Measurements from ENCODE around the gene ABHD17C. TPM values are rescaled to one million over a fixed set of nuclear protein-coding genes. Genes with fewer than 3 reads are reported as not detected.

ABHD17C gene
- total and polyA plus RNA-seq, 2 donors from 2014 or later = 18.8 to 20.6 TPM

- intact Hi-C loops (cut with DNase I) = no loop called here
- peaks cover 0 to 3% (median 3%) of the 10 kb centered on the region in 3 donors for H3K4me1 ChIP-seq (ENCODE audit: control insufficient read depth in 2 of 3, insufficient read depth in 2 of 3, low read depth in 1 of 3, low read length in 3 of 3)
- DNase-seq = no peak
- H3K9ac ChIP-seq (ENCODE audit: low read length in 3 of 3) = peak overlapping the region in 1 of 3 donors; percentile 24
- no peak overlapping the region for H3K4me3 ChIP-seq (ENCODE audit: low read length in 3 of 3)
- H3K27ac ChIP-seq (ENCODE audit: low read depth in 2 of 2, low read length in 2 of 2) = peak overlapping the region in 1 of 2 donors; percentile 5
- no peaks in the 10 kb centered on the region for H3K36me3 ChIP-seq (ENCODE audit: control insufficient read depth in 2 of 3, insufficient read depth in 3 of 3, low read length in 3 of 3)
- FAIRE-seq = no peak
- no peaks in the 10 kb centered on the region for H3K9me3 ChIP-seq (ENCODE audit: control insufficient read depth in 2 of 3, insufficient read depth in 1 of 3, low read length in 3 of 3)
- H3K27me3 ChIP-seq (ENCODE audit: control insufficient read depth, insufficient read depth, low read length) = no peaks in the 10 kb centered on the region
- TF ChIP-seq, protein P1, sequence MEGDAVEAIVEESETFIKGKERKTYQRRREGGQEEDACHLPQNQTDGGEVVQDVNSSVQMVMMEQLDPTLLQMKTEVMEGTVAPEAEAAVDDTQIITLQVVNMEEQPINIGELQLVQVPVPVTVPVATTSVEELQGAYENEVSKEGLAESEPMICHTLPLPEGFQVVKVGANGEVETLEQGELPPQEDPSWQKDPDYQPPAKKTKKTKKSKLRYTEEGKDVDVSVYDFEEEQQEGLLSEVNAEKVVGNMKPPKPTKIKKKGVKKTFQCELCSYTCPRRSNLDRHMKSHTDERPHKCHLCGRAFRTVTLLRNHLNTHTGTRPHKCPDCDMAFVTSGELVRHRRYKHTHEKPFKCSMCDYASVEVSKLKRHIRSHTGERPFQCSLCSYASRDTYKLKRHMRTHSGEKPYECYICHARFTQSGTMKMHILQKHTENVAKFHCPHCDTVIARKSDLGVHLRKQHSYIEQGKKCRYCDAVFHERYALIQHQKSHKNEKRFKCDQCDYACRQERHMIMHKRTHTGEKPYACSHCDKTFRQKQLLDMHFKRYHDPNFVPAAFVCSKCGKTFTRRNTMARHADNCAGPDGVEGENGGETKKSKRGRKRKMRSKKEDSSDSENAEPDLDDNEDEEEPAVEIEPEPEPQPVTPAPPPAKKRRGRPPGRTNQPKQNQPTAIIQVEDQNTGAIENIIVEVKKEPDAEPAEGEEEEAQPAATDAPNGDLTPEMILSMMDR (IDR thresholded peaks at IDR 0.05; ENCODE audit: borderline replicate concordance, extremely low read depth, insufficient read depth) = no peak
Observed at GRCh38 chr15:80733460-80733859, 38.4 kb downstream of the ABHD17C start.

DNA sequence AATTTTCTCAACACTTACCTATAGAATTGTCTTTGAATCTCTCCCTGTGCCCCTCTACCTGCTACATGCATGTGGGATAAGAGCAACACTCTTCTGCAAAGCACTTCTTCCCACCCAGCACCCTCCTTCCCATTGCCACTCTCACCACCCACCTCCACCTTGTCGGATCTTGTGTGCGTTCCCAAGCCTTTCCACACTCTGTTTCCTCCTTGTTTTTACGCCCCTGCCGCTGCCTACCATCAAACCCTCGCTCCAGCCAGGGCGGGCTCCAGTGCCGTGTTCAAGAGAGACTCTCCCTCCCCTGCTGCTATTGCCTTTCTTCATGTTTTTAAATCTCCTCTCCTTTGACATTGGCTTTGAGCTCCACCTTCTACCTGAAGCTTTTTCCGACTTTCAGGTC, 40.2 kb downstream of the ABHD17C start:
- intact Hi-C loops (cut with DNase I) = no loop called here
- TF ChIP-seq, protein P1 (IDR thresholded peaks at IDR 0.05; ENCODE audit: borderline replicate concordance, extremely low read depth, insufficient read depth) = no peak
- no peak overlapping the region for H3K27ac ChIP-seq (ENCODE audit: low read depth in 2 of 2, low read length in 2 of 2)
- H3K4me3 ChIP-seq (ENCODE audit: low read length in 3 of 3) = no peak overlapping the region
- no peaks in the 10 kb centered on the region for H3K9me3 ChIP-seq (ENCODE audit: control insufficient read depth in 2 of 3, insufficient read depth in 1 of 3, low read length in 3 of 3)
- FAIRE-seq = no peak
- no peak overlapping the region for H3K9ac ChIP-seq (ENCODE audit: low read length in 3 of 3)
- peaks cover 0 to 3% (median 3%) of the 10 kb centered on the region in 3 donors for H3K4me1 ChIP-seq (ENCODE audit: control insufficient read depth in 2 of 3, insufficient read depth in 2 of 3, low read depth in 1 of 3, low read length in 3 of 3)
- H3K27me3 ChIP-seq (ENCODE audit: control insufficient read depth, insufficient read depth, low read length) = no peaks in the 10 kb centered on the region
- H3K36me3 ChIP-seq (ENCODE audit: control insufficient read depth in 2 of 3, insufficient read depth in 3 of 3, low read length in 3 of 3) = no peaks in the 10 kb centered on the region
- no peak for DNase-seq

DNA sequence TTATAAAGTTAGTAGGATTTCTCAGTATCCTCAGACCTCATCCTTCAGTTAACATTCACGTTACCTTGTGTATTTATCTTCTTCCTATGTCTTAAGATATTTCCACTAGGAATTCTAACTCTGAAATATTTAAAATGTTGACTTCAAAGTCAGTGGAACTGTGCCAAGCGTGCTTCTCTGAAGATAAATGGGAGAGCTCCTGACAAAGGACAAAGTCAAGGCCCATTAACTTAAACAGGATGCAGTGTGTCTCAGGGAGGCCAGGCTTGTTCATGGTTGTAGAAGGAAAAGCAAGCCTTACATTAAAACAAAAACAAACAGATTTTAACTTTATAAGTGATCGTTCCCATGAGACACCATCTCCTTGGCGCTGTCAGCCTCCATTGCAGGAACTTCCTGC, 41.5 kb downstream of the ABHD17C start:
- Histone ChIP-seq H3K4me1 (ENCODE audit: control insufficient read depth in 2 of 3, insufficient read depth in 2 of 3, low read depth in 1 of 3, low read length in 3 of 3) (peaks cover 0 to 3% (median 3%) of the 10 kb centered on the region in 3 donors), H3K9ac (ENCODE audit: low read length in 3 of 3) (no peak overlapping the region), H3K4me3 (ENCODE audit: low read length in 3 of 3) (no peak overlapping the region), H3K36me3 (ENCODE audit: control insufficient read depth in 2 of 3, insufficient read depth in 3 of 3, low read length in 3 of 3) (no peaks in the 10 kb centered on the region), H3K27me3 (ENCODE audit: control insufficient read depth, insufficient read depth, low read length) (no peaks in the 10 kb centered on the region), H3K27ac (ENCODE audit: low read depth in 2 of 2, low read length in 2 of 2) (no peak overlapping the region), H3K9me3 (ENCODE audit: control insufficient read depth in 2 of 3, insufficient read depth in 1 of 3, low read length in 3 of 3) (no peaks in the 10 kb centered on the region)
- TF ChIP-seq, protein P1 (IDR thresholded peaks at IDR 0.05; ENCODE audit: borderline replicate concordance, extremely low read depth, insufficient read depth) = no peak
- intact Hi-C loops (cut with DNase I) = no loop called here
- FAIRE-seq = no peak
- DNase-seq = peak in 4 of 5 donors; percentile 57 to 91 (median 74)

GRCh38 chr15:80739919-80740318, 44.8 kb downstream of the ABHD17C start:
- FAIRE-seq (no peak), DNase-seq (no peak)
- no peaks in the 10 kb centered on the region for H3K9me3 ChIP-seq (ENCODE audit: control insufficient read depth in 2 of 3, insufficient read depth in 1 of 3, low read length in 3 of 3)
- TF ChIP-seq, protein P1 (IDR thresholded peaks at IDR 0.05; ENCODE audit: borderline replicate concordance, extremely low read depth, insufficient read depth) = no peak
- no peak overlapping the region for H3K4me3 ChIP-seq (ENCODE audit: low read length in 3 of 3)
- H3K36me3 ChIP-seq (ENCODE audit: control insufficient read depth in 2 of 3, insufficient read depth in 3 of 3, low read length in 3 of 3) = no peaks in the 10 kb centered on the region
- no peak overlapping the region for H3K9ac ChIP-seq (ENCODE audit: low read length in 3 of 3)
- peaks cover 0 to 3% (median 3%) of the 10 kb centered on the region in 3 donors for H3K4me1 ChIP-seq (ENCODE audit: control insufficient read depth in 2 of 3, insufficient read depth in 2 of 3, low read depth in 1 of 3, low read length in 3 of 3)
- H3K27me3 ChIP-seq (ENCODE audit: control insufficient read depth, insufficient read depth, low read length) = no peaks in the 10 kb centered on the region
- intact Hi-C loops (cut with DNase I) = no loop called here
- H3K27ac ChIP-seq (ENCODE audit: low read depth in 2 of 2, low read length in 2 of 2) = no peak overlapping the region

All from kidney (tissue), 14 donors.